GM23338 (cell line): Measurements from ENCODE around the gene PTPRO. TPM values are rescaled to one million over a fixed set of nuclear protein-coding genes. Genes with fewer than 3 reads are reported as not detected.

Experiments
- ATAC-seq: fragments of 200-7000 bp; cut with Tn5 transposase; 3 replicates; pipeline ENCODE4 v1.9.1; 2020
- DNase-seq: peaks from one replicate; pipeline ENCODE4 v3.0.0-alpha.2; 2015; ENCODE audit warnings: low spot score
- H2AFZ ChIP-seq: fragments of 200-600 bp; sonication (generic); 2 replicates; pipeline ENCODE4 v1.8.0; 2016; ENCODE audit warnings: antibody characterized with exemption, mild to moderate bottlenecking, moderate library complexity
- H3F3A ChIP-seq: fragments of 200-600 bp; sonication (generic); replicated peaks from 2 replicates; pipeline ENCODE4 v1.8.0; 2017; ENCODE audit warnings: antibody characterized with exemption, mixed run types, low read depth
- H3K27ac ChIP-seq: fragments of 200-600 bp; sonication (generic); 2 replicates; pipeline ENCODE4 v1.6.1; 2016; ENCODE audit warnings: low read depth
- H3K27me3 ChIP-seq: fragments of 200-600 bp; sonication (generic); 2 replicates; pipeline ENCODE4 v1.8.0; 2016; ENCODE audit warnings: mild to moderate bottlenecking, mixed run types, moderate library complexity; ENCODE audit not compliant: insufficient read depth
- H3K36me3 ChIP-seq: fragments of 200-600 bp; sonication (generic); 2 replicates; pipeline ENCODE4 v1.8.0; 2016; ENCODE audit warnings: mild to moderate bottlenecking; ENCODE audit not compliant: insufficient read depth
- H3K4me1 ChIP-seq: fragments of 200-600 bp; sonication (generic); 2 replicates; pipeline ENCODE4 v1.8.0; 2016; ENCODE audit warnings: mild to moderate bottlenecking, moderate library complexity; ENCODE audit not compliant: insufficient read depth
- H3K4me2 ChIP-seq: fragments of 200-600 bp; sonication (generic); 2 replicates; pipeline ENCODE4 v1.7.1; 2017; ENCODE audit warnings: mixed run types
- H3K4me3 ChIP-seq: fragments of 200-600 bp; sonication (generic); 2 replicates; pipeline ENCODE4 v1.6.1; 2016; ENCODE audit warnings: mixed run types
- H3K79me2 ChIP-seq: fragments of 200-600 bp; sonication (generic); replicated peaks from 2 replicates; pipeline ENCODE4 v1.8.0; 2017; ENCODE audit warnings: mild to moderate bottlenecking; ENCODE audit not compliant: insufficient read depth
- H3K9me2 ChIP-seq: fragments of 200-600 bp; sonication (generic); 2 replicates; pipeline ENCODE4 v1.8.0; 2017; ENCODE audit not compliant: insufficient read depth
- H4K20me1 ChIP-seq: fragments of 200-600 bp; sonication (generic); replicated peaks from 2 replicates; pipeline ENCODE4 v1.8.0; 2017; ENCODE audit warnings: mild to moderate bottlenecking; ENCODE audit not compliant: insufficient read depth
- H3K27ac Mint-ChIP-seq: 2 replicates; pipeline ENCODE4 v1.8.0; 2020; ENCODE audit warnings: inconsistent platforms, mild to moderate bottlenecking, moderate library complexity, mixed read lengths
- H3K27me3 Mint-ChIP-seq: 3 replicates; pipeline ENCODE4 v1.8.0; 2022; ENCODE audit warnings: low read depth, mild to moderate bottlenecking, moderate library complexity, mixed read lengths, inconsistent platforms; ENCODE audit not compliant: insufficient read depth, poor library complexity
- H3K36me3 Mint-ChIP-seq: 3 replicates; pipeline ENCODE4 v1.8.0; 2021; ENCODE audit warnings: low read depth, mild to moderate bottlenecking, inconsistent platforms, moderate library complexity, mixed read lengths
- H3K4me1 Mint-ChIP-seq: 3 replicates; pipeline ENCODE4 v1.8.0; 2020; ENCODE audit warnings: mild to moderate bottlenecking, inconsistent platforms, mixed read lengths
- H3K4me3 Mint-ChIP-seq: 3 replicates; pipeline ENCODE4 v1.8.0; 2021; ENCODE audit warnings: moderate library complexity, mild to moderate bottlenecking, inconsistent platforms, mixed read lengths
- H3K9me3 Mint-ChIP-seq: 3 replicates; pipeline ENCODE4 v1.8.0; 2020; ENCODE audit warnings: moderate library complexity, mild to moderate bottlenecking, inconsistent platforms, mixed read lengths
- CREB1 ChIP-seq: fragments of 250-450 bp; sonication (Bioruptor Pico); IDR thresholded peaks from 2 replicates; pipeline ENCODE4 v1.5.0; 2020; ENCODE audit warnings: low read depth, mild to moderate bottlenecking, moderate library complexity
- EZH2 ChIP-seq: fragments of 200-600 bp; sonication (generic); IDR thresholded peaks from one replicate; pipeline ENCODE4 v1.8.0; 2017; ENCODE audit warnings: antibody characterized with exemption, mild to moderate bottlenecking, low read depth; ENCODE audit not compliant: unreplicated experiment
- EZH2phosphoT487 ChIP-seq: fragments of 200-600 bp; sonication (generic); IDR thresholded peaks from one replicate; pipeline ENCODE4 v1.8.1; 2018; ENCODE audit warnings: antibody characterized with exemption; ENCODE audit not compliant: unreplicated experiment
- JUNB ChIP-seq: IDR thresholded peaks from one replicate; pipeline ENCODE4 v1.6.1; 2016; ENCODE audit warnings: antibody characterized with exemption; ENCODE audit not compliant: unreplicated experiment
- NANOG ChIP-seq: IDR thresholded peaks from 2 replicates; pipeline ENCODE4 v1.6.1; 2016; ENCODE audit warnings: antibody characterized with exemption, borderline replicate concordance
- POLR2AphosphoS5 ChIP-seq: IDR thresholded peaks from 2 replicates; pipeline ENCODE4 v1.6.1; 2016; ENCODE audit warnings: antibody characterized with exemption, low read depth
- STAT1 ChIP-seq: IDR thresholded peaks from one replicate; pipeline ENCODE4 v1.6.1; 2016; ENCODE audit warnings: antibody characterized with exemption; ENCODE audit not compliant: unreplicated experiment
- ZNF114 ChIP-seq: fragments of 250-450 bp; sonication (Bioruptor Pico); IDR thresholded peaks from 2 replicates; pipeline ENCODE4 v1.5.0; 2020; ENCODE audit warnings: mild to moderate bottlenecking, moderate library complexity
- ZNF331 ChIP-seq: fragments of 250-450 bp; sonication (Bioruptor Pico); IDR thresholded peaks from 2 replicates; pipeline ENCODE4 v1.5.0; 2020; ENCODE audit warnings: low read depth, mild to moderate bottlenecking, moderate library complexity
- polyA plus RNA-seq: library from polyadenylated mRNA; unstranded; fragments of >200 nt; fragmentation: Nextera tagmentation; extraction: Ambion mirVana; gene quantifications from 2 replicates; pipeline ENCODE4 v1.2.1, GENCODE V29; 2016
- total RNA-seq: library from RNA; depleted of rRNA; stranded (reverse); fragments of >200 nt; shearing (Covaris generic); gene quantifications from 2 replicates; pipeline ENCODE4 v1.2.3, GENCODE V29; 2014
- TF ChIP-seq, protein P1 (sequence below): fragments of 250-450 bp; sonication (Bioruptor Pico); IDR thresholded peaks from 2 replicates; pipeline ENCODE4 v1.5.0; 2020; ENCODE audit warnings: mild to moderate bottlenecking, moderate library complexity
- TF ChIP-seq, protein P2 (sequence below): IDR thresholded peaks from 2 replicates; pipeline ENCODE4 v1.6.1; 2016; ENCODE audit warnings: antibody characterized with exemption
- TF ChIP-seq, protein P3 (sequence below), 2 experiments: fragments of 200-600 bp in 1 of 2; sonication (generic) in 1 of 2; conservative IDR thresholded peaks; 2 replicates each; pipeline versions ENCODE4 v1.5.1 to v1.6.1; 2016 to 2017; ENCODE audit warnings: antibody characterized with exemption in 2 of 2, low read depth in 2 of 2, mild to moderate bottlenecking in 2 of 2, moderate library complexity in 1 of 2
- TF ChIP-seq, protein P4 (sequence below): IDR thresholded peaks from one replicate; pipeline ENCODE4 v1.6.1; 2018; ENCODE audit warnings: antibody characterized with exemption; ENCODE audit not compliant: unreplicated experiment

The PTPRO gene
- total and polyA plus RNA-seq, 2 experiments from 2014 or later, result 1.4 to 1.5 TPM

DNA sequence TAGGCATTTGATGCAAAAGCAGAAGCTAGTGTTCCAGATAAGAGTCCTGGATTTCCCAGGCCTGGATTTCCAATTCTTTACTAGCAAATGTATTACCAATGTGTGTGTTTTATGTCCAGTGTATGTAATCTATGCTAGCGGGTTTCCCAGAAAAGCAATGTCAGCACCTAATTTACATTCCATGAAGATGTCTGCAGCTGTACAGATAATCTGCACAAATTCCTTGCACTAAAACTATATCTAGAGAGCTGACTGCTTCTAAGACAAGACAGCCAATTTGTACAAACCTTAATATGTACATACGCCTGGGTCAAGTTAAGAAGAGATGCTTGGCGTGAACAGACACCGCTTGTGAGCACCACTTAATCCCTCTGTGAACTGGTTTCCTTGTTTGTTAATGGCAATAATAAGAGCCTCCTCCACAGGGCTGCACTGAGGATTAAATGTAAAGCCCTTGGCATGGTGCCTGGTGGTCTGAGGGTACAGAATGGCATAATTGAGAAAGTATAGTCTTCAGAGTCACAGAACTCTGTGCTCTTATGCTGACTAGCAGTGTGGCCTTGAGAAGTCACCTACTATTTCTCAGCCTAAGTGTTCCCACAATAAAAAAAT, 281.3 kb downstream of the PTPRO start:
- Mint-ChIP-seq H3K27ac (no peak overlapping the region), H3K4me1 (no peaks in the 10 kb centered on the region), H3K4me3 (no peak overlapping the region), H3K9me3 (no peaks in the 10 kb centered on the region), H3K36me3 (no peaks in the 10 kb centered on the region), H3K27me3 (no peaks in the 10 kb centered on the region)
- Histone ChIP-seq H3K79me2 (no peaks in the 10 kb centered on the region), H3K4me1 (no peaks in the 10 kb centered on the region), H4K20me1 (no peaks in the 10 kb centered on the region), H3K36me3 (no peaks in the 10 kb centered on the region), H3K4me2 (no peak overlapping the region), H3K27ac (no peak overlapping the region), H3K4me3 (no peak overlapping the region), H3K27me3 (no peaks in the 10 kb centered on the region), H3K9me2 (no peaks in the 10 kb centered on the region), H3F3A (no peaks in the 10 kb centered on the region), H2AFZ (no peak overlapping the region)
- DNase-seq (no peak), ATAC-seq (no peak)
- no peak for TF ChIP-seq NANOG
- no peak for TF ChIP-seq JUNB
- TF ChIP-seq CREB1 (CRISPR knock-in tag), result no peak
- TF ChIP-seq, protein P1, sequence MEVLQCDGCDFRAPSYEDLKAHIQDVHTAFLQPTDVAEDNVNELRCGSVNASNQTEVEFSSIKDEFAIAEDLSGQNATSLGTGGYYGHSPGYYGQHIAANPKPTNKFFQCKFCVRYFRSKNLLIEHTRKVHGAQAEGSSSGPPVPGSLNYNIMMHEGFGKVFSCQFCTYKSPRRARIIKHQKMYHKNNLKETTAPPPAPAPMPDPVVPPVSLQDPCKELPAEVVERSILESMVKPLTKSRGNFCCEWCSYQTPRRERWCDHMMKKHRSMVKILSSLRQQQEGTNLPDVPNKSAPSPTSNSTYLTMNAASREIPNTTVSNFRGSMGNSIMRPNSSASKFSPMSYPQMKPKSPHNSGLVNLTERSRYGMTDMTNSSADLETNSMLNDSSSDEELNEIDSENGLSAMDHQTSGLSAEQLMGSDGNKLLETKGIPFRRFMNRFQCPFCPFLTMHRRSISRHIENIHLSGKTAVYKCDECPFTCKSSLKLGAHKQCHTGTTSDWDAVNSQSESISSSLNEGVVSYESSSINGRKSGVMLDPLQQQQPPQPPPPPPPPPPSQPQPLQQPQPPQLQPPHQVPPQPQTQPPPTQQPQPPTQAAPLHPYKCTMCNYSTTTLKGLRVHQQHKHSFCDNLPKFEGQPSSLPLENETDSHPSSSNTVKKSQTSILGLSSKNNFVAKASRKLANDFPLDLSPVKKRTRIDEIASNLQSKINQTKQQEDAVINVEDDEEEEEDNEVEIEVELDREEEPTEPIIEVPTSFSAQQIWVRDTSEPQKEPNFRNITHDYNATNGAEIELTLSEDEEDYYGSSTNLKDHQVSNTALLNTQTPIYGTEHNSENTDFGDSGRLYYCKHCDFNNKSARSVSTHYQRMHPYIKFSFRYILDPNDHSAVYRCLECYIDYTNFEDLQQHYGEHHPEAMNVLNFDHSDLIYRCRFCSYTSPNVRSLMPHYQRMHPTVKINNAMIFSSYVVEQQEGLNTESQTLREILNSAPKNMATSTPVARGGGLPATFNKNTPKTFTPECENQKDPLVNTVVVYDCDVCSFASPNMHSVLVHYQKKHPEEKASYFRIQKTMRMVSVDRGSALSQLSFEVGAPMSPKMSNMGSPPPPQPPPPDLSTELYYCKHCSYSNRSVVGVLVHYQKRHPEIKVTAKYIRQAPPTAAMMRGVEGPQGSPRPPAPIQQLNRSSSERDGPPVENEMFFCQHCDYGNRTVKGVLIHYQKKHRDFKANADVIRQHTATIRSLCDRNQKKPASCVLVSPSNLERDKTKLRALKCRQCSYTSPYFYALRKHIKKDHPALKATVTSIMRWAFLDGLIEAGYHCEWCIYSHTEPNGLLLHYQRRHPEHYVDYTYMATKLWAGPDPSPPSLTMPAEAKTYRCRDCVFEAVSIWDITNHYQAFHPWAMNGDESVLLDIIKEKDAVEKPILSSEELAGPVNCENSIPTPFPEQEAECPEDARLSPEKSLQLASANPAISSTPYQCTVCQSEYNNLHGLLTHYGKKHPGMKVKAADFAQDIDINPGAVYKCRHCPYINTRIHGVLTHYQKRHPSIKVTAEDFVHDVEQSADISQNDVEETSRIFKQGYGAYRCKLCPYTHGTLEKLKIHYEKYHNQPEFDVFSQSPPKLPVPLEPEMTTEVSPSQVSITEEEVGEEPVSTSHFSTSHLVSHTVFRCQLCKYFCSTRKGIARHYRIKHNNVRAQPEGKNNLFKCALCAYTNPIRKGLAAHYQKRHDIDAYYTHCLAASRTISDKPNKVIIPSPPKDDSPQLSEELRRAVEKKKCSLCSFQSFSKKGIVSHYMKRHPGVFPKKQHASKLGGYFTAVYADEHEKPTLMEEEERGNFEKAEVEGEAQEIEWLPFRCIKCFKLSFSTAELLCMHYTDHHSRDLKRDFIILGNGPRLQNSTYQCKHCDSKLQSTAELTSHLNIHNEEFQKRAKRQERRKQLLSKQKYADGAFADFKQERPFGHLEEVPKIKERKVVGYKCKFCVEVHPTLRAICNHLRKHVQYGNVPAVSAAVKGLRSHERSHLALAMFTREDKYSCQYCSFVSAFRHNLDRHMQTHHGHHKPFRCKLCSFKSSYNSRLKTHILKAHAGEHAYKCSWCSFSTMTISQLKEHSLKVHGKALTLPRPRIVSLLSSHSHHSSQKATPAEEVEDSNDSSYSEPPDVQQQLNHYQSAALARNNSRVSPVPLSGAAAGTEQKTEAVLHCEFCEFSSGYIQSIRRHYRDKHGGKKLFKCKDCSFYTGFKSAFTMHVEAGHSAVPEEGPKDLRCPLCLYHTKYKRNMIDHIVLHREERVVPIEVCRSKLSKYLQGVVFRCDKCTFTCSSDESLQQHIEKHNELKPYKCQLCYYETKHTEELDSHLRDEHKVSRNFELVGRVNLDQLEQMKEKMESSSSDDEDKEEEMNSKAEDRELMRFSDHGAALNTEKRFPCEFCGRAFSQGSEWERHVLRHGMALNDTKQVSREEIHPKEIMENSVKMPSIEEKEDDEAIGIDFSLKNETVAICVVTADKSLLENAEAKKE, result no peak
- TF ChIP-seq POLR2AphosphoS5, result no peak
- no peak for TF ChIP-seq EZH2phosphoT487
- TF ChIP-seq, protein P2, sequence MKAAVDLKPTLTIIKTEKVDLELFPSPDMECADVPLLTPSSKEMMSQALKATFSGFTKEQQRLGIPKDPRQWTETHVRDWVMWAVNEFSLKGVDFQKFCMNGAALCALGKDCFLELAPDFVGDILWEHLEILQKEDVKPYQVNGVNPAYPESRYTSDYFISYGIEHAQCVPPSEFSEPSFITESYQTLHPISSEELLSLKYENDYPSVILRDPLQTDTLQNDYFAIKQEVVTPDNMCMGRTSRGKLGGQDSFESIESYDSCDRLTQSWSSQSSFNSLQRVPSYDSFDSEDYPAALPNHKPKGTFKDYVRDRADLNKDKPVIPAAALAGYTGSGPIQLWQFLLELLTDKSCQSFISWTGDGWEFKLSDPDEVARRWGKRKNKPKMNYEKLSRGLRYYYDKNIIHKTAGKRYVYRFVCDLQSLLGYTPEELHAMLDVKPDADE, result no peak
- no peak for TF ChIP-seq ZNF114 (CRISPR knock-in tag)
- TF ChIP-seq, protein P3, sequence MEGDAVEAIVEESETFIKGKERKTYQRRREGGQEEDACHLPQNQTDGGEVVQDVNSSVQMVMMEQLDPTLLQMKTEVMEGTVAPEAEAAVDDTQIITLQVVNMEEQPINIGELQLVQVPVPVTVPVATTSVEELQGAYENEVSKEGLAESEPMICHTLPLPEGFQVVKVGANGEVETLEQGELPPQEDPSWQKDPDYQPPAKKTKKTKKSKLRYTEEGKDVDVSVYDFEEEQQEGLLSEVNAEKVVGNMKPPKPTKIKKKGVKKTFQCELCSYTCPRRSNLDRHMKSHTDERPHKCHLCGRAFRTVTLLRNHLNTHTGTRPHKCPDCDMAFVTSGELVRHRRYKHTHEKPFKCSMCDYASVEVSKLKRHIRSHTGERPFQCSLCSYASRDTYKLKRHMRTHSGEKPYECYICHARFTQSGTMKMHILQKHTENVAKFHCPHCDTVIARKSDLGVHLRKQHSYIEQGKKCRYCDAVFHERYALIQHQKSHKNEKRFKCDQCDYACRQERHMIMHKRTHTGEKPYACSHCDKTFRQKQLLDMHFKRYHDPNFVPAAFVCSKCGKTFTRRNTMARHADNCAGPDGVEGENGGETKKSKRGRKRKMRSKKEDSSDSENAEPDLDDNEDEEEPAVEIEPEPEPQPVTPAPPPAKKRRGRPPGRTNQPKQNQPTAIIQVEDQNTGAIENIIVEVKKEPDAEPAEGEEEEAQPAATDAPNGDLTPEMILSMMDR (conservative IDR thresholded peaks at IDR 0.05; ENCODE audit: low read depth in 2 of 2), result no peak
- TF ChIP-seq, protein P4, sequence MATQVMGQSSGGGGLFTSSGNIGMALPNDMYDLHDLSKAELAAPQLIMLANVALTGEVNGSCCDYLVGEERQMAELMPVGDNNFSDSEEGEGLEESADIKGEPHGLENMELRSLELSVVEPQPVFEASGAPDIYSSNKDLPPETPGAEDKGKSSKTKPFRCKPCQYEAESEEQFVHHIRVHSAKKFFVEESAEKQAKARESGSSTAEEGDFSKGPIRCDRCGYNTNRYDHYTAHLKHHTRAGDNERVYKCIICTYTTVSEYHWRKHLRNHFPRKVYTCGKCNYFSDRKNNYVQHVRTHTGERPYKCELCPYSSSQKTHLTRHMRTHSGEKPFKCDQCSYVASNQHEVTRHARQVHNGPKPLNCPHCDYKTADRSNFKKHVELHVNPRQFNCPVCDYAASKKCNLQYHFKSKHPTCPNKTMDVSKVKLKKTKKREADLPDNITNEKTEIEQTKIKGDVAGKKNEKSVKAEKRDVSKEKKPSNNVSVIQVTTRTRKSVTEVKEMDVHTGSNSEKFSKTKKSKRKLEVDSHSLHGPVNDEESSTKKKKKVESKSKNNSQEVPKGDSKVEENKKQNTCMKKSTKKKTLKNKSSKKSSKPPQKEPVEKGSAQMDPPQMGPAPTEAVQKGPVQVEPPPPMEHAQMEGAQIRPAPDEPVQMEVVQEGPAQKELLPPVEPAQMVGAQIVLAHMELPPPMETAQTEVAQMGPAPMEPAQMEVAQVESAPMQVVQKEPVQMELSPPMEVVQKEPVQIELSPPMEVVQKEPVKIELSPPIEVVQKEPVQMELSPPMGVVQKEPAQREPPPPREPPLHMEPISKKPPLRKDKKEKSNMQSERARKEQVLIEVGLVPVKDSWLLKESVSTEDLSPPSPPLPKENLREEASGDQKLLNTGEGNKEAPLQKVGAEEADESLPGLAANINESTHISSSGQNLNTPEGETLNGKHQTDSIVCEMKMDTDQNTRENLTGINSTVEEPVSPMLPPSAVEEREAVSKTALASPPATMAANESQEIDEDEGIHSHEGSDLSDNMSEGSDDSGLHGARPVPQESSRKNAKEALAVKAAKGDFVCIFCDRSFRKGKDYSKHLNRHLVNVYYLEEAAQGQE, result no peak
- TF ChIP-seq ZNF331 (CRISPR knock-in tag), result no peak
- TF ChIP-seq STAT1, result no peak
- TF ChIP-seq EZH2, result no peak
